ENCODE measurements around the gene MTHFR.

The MTHFR gene

DNA sequence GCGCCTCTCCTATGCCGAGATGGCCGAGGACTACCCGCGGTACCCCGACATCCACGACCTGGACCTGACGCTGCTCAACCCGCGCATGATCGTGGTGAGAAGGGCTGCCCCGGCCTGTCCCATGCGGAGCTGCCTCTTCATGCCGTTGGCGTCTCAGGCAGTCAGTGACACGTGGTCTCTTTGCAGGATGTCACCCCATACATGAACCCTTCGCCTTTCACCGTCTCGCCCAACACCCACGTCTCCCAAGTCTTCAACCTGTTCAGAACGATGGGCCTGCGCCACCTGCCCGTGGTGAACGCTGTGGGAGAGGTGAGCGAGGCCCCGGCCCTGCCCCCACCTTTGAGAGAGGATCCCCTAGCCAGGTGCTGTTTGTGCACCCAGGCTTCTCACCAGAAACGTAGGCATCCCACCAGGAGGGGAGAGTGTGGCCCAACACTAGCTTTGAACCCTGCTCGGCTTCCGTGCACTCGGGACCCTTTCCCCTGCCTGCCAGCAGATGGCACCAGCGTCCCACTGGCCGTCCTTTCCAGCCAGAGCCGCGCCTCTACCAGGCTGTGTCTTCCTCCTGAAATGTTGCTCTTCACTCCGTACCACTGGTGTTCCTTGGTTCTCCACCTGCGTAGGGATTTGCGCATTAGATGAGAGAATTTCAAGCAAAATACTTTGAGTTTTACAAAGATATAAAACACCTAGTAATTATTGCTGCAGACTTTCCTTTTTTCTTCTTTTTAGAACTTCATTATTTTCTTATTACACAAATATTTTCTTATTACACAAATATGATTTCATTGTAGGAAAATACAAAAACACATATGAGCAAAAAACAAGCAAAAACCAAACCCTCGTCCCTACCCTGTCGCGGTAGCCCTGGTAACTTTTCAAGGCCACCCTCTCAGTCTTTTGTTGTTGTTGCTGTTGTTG is 32.8 kb upstream of the MTHFR start:
- TF ChIP-seq, protein P1, sequence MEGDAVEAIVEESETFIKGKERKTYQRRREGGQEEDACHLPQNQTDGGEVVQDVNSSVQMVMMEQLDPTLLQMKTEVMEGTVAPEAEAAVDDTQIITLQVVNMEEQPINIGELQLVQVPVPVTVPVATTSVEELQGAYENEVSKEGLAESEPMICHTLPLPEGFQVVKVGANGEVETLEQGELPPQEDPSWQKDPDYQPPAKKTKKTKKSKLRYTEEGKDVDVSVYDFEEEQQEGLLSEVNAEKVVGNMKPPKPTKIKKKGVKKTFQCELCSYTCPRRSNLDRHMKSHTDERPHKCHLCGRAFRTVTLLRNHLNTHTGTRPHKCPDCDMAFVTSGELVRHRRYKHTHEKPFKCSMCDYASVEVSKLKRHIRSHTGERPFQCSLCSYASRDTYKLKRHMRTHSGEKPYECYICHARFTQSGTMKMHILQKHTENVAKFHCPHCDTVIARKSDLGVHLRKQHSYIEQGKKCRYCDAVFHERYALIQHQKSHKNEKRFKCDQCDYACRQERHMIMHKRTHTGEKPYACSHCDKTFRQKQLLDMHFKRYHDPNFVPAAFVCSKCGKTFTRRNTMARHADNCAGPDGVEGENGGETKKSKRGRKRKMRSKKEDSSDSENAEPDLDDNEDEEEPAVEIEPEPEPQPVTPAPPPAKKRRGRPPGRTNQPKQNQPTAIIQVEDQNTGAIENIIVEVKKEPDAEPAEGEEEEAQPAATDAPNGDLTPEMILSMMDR (IDR thresholded peaks at IDR 0.05; ENCODE audit: low read depth, low read length), result peak; percentile 98
- no peak overlapping the region for H3K4me3 ChIP-seq (replicated peaks in 1 of 2; ENCODE audit: low read depth in 2 of 2, low read length in 2 of 2)
- DNase-seq (ENCODE audit: low read depth in 2 of 2), result peak; percentile 63 to 69

DNA sequence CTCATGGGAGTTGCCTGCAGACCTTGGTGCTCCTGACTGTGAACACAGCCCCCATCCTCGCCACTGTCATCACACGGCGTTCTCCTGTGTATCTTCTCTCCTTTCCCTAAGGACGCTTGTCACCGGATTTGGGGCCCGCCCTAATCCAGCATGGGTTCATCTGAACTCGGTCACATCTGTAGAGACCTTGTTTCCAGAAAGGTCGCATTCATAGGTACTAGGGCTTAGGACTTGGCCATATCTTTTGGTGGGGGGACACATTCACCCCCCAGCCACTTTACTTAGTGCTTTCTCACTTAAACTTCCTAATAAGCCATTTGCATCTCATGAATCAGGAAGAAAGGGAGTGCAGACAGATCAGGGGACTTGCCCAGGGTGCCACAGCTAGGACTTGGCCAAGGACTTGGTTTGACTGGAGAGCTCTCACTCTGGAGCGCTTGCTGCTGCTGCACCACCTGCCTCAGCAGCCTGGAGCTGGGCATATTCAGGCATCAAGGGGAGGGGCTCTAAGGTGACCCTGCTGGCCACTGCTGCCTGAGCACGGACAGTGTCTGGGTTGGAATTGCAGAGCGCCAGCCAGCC is 32.1 kb upstream of the MTHFR start:
- DNase-seq (ENCODE audit: low read depth in 2 of 2), result no peak
- TF ChIP-seq, protein P1 (IDR thresholded peaks at IDR 0.05; ENCODE audit: low read depth, low read length), result no peak
- no peak overlapping the region for H3K4me3 ChIP-seq (replicated peaks in 1 of 2; ENCODE audit: low read depth in 2 of 2, low read length in 2 of 2)

DNA sequence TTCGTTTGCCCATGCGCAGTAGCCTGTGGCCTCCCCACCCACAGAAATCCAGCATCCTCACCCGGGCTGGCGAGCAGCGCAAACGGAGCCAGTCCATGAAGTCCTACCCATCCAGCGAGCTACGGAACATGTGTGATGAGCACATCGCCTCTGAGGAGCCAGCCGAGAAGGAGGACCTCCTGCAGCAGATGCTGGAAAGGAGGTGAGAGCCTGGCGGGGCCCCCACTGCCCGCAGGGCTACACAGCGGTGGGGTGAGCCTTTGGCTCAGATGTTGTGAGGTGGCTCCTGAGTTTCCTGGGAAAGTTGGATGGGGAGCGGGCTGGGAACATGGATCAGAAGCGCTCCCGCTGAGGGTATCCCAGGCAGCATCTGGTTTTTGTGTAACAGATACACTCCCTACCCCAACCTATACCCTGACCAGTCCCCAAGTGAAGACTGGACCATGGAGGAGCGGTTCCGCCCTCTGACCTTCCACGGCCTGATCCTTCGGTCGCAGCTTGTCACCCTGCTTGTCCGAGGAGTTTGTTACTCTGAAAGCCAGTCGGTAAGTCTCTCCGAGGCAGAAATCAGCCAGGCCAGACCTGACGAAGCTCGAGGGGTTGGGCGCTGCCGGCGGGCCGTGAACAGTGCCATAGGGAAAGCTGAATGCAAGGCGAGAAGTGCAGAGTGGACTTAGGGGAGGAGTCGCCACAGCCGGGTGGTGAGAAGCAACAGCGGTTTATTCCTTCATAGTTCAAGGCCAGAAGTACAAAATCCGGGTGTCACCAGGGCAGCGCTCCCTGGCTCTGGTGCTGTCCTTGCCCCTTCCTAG is 31.4 kb upstream of the MTHFR start:
- TF ChIP-seq, protein P1 (IDR thresholded peaks at IDR 0.05; ENCODE audit: low read depth, low read length), result no peak
- no peak for DNase-seq (ENCODE audit: low read depth in 2 of 2)
- H3K4me3 ChIP-seq (replicated peaks in 1 of 2; ENCODE audit: low read depth in 2 of 2, low read length in 2 of 2), result no peak overlapping the region

DNA sequence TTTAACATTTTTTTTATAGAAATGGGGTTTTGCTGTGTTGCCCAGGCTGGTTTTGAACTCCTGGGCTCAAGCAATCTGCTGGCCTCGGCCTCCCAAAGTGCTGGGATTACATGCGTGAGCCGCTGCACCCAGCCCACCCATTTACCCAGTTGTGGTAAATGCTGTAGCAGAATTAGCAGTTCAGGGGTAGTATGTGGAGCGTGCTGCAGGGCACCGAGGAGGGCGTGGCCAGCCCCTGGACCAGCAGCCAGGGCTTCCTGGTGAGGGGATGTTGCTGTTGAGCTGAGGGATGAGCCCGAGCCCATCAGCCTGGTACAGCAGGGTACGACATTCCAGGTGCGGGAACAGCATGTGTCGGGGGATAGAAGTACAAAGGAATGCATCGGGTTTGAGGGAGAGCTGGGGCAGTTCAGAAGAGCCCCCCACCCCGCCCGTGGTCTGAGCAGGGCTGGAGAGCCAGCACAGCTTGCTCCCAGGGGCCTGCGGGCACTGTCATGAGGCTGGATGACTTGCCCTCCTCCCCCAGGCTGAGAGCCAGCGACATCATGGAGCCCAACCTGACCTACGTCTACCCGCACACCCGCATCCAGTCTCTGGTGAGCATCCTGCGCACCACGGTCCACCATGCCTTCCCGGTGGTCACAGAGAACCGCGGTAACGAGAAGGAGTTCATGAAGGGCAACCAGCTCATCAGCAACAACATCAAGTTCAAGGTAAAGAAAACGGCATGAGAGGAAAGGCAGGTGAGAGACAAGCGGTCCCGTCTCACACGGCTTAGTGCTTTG is 29.9 kb upstream of the MTHFR start:
- DNase-seq (ENCODE audit: low read depth in 2 of 2), result no peak
- no peak overlapping the region for H3K4me3 ChIP-seq (replicated peaks in 1 of 2; ENCODE audit: low read depth in 2 of 2, low read length in 2 of 2)
- TF ChIP-seq, protein P1 (IDR thresholded peaks at IDR 0.05; ENCODE audit: low read depth, low read length), result no peak

DNA sequence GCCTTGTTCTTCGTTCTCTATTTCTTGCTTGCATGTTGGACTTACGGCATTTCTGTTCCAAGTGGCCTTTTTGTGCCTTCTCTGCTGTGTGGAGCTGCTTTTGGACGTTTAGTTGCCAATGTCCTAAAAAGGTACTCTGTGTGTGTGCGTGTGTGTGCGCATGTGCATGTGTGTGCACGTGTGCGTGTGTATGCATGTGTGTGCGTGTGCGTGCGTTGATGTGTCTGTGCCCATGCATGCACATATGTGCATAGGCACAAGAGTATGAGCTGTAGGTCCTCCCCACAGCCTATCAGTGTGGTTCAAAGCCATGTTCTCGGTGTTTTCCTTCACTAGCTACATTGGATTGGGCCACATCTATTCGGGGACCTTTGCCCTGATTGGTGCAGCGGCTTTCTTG is 28.1 kb upstream of the MTHFR start:
- DNase-seq (ENCODE audit: low read depth in 2 of 2), result no peak
- TF ChIP-seq, protein P1 (IDR thresholded peaks at IDR 0.05; ENCODE audit: low read depth, low read length), result no peak
- no peak overlapping the region for H3K4me3 ChIP-seq (replicated peaks in 1 of 2; ENCODE audit: low read depth in 2 of 2, low read length in 2 of 2)

DNA sequence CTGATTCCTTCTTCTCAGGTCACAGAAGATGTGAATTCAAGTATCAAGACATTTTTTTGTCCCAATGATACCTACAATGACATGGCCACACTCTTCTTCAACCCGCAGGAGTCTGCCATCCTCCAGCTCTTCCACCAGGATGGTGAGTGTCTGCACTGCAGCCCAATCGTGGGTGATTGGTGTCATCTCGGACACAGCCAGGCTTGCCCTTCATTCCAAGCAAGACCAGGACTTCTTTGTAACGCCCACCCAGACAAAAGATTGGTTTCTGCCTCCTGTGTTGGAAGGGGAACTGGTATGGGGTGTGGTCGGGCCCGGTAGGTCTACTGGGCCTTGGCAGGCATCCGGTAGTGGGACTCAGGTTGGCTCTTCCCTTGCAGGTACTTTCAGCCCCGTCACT is 27.7 kb upstream of the MTHFR start:
- TF ChIP-seq, protein P1 (IDR thresholded peaks at IDR 0.05; ENCODE audit: low read depth, low read length), result no peak
- no peak overlapping the region for H3K4me3 ChIP-seq (replicated peaks in 1 of 2; ENCODE audit: low read depth in 2 of 2, low read length in 2 of 2)
- DNase-seq (ENCODE audit: low read depth in 2 of 2), result no peak
